ENCODE measurements around the gene SPATC1L. TPM values are rescaled to one million over a fixed set of nuclear protein-coding genes. Genes with fewer than 3 reads are reported as not detected.

The SPATC1L gene
- polyA plus RNA-seq, 3 donors = 3.3 to 6.7 (median 5.8) TPM

DNA sequence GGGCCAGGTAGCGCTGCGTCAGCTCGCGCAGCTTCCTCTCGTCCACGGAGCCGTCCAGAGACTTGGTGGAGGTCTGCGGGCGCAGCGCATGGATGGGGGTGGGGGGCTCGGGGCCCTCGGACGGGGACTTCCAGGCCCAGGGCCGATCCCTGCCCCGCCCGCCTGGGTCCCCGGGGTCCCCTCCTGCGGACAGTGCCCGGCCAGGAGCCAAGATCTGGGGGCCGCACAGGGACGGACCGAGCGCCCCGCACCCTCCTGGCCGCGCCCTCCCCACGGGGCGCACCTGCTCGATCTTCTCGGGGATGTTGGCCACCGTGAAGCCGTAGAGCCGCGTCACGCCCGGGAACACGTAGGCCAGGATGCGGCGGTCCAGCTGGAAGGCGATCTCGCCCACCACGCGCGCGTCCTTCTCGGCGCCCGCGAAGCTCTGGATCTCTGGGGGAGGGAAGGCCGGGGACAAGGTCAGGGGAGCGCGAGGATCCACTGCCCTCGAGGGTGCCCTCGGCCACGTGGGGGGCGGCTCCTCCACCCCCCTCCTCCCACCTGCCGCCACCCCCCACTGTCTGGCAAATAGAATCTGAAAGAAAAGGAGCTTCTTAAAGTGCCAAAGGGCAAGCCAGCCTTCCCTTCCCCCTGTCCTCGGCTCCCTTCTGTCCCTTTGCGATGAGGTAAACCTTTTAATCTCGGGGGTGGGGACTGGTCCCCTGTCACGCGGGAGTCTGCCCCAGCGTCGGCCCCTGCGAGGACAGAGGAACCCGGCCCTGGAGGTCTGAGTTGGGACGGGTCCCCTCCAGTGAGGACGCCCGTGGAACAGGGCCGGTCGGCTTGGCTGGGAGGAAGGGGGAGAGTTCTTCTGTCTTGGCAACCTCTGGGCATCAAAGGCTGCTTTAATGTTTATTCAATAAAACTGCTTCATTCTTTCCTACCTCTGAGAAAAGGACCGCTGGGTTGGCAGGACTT lies 22.3 kb downstream of the SPATC1L start:
- H3K27me3 ChIP-seq (ENCODE audit: control insufficient read depth in 2 of 2, insufficient read depth in 2 of 2, low read length in 2 of 2) = no peaks in the 10 kb centered on the region
- H3K27ac ChIP-seq (ENCODE audit: low read depth in 1 of 2, low read length in 2 of 2) = no peak overlapping the region
- peaks cover 0 to 12% of the 10 kb centered on the region in 2 donors for H3K9me3 ChIP-seq (replicated peaks in 1 of 2; ENCODE audit: control insufficient read depth in 1 of 2, insufficient read depth in 1 of 2, low read length in 2 of 2)
- Mint-ChIP-seq H3K4me1 (no peaks in the 10 kb centered on the region), H3K9me3 (peaks cover 1 to 12% (median 4%) of the 10 kb centered on the region in 7 donors), H3K36me3 (peaks cover 0 to 2% of the 10 kb centered on the region in 2 donors), H3K4me3 (peak overlapping the region in 1 of 2 donors; percentile 39), H3K27ac (no peak overlapping the region), H3K27me3 (ENCODE audit: low read depth in 3 of 3) (peaks cover 0 to 6% (median 2%) of the 10 kb centered on the region in 3 donors)
- 86% methylated on average over 58 of the region's 72 CpGs for WGBS (ENCODE audit: insufficient coverage)
- H3K4me1 ChIP-seq (ENCODE audit: control insufficient read depth in 1 of 2, insufficient read depth in 2 of 2, low read length in 2 of 2) = no peaks in the 10 kb centered on the region
- H4K20me1 ChIP-seq (ENCODE audit: insufficient read depth, low read length) = no peaks in the 10 kb centered on the region
- no peaks in the 10 kb centered on the region for H3K79me2 ChIP-seq (ENCODE audit: insufficient read depth, low read length)
- no peak overlapping the region for H3K9ac ChIP-seq (ENCODE audit: insufficient read depth, low read length, poor library complexity, severe bottlenecking)
- TF ChIP-seq, protein P1, sequence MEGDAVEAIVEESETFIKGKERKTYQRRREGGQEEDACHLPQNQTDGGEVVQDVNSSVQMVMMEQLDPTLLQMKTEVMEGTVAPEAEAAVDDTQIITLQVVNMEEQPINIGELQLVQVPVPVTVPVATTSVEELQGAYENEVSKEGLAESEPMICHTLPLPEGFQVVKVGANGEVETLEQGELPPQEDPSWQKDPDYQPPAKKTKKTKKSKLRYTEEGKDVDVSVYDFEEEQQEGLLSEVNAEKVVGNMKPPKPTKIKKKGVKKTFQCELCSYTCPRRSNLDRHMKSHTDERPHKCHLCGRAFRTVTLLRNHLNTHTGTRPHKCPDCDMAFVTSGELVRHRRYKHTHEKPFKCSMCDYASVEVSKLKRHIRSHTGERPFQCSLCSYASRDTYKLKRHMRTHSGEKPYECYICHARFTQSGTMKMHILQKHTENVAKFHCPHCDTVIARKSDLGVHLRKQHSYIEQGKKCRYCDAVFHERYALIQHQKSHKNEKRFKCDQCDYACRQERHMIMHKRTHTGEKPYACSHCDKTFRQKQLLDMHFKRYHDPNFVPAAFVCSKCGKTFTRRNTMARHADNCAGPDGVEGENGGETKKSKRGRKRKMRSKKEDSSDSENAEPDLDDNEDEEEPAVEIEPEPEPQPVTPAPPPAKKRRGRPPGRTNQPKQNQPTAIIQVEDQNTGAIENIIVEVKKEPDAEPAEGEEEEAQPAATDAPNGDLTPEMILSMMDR (IDR thresholded peaks at IDR 0.05) = no peak
- no peak overlapping the region for H2AFZ ChIP-seq (ENCODE audit: insufficient read depth, low read depth, low read length, poor library complexity, severe bottlenecking)
- intact Hi-C loops (cut with micrococcal nuclease) = no loop called here
- no peak overlapping the region for H3K4me3 ChIP-seq (replicated peaks in 1 of 3; ENCODE audit: low read depth in 2 of 3, low read length in 3 of 3)
- H3K4me2 ChIP-seq (replicated peaks; ENCODE audit: extremely low read depth, low read length, poor library complexity, severe bottlenecking) = no peak overlapping the region
- DNase-seq = no peak
- no peaks in the 10 kb centered on the region for H3K36me3 ChIP-seq (replicated peaks in 1 of 2; ENCODE audit: control insufficient read depth in 1 of 2, insufficient read depth in 2 of 2, low read length in 2 of 2)

DNA sequence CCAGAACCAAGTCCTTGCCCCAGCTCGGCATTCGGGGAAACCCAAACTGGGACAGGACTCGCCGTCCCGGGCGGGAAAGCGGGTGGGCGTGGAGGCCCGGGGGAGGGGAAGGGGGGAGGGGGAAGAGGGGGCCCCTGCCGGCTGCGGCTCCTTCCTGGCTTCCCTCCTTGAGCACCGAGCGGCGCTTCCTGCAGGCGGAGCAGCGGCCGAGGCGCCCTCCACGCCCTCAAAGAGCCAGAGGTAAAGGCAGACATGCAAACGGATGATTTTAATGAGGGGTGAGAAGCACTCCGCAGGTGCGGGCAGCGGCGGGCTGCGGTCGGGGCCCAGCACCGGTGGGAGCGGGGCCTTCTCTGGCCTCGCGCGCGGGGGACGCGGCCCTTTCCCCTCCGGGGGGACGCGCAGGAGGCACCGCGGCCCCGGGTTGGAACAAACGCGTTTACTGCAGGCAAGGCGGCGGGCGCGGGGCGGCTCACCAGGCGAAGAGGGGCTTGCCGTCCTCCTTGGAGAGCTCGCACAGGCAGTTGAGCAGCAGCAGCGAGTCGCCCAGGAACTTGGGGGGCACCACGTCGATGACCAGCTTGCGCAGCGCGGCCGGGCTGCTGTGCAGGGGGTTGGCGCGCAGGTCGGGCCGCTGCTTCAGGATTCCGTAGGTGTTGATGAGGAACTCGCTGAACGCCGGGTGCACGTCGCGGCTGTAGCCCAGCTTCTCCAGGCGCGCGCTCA lies 23.2 kb downstream of the SPATC1L start:
- intact Hi-C loops (cut with micrococcal nuclease) = no loop called here
- TF ChIP-seq, protein P1 (IDR thresholded peaks at IDR 0.05) = no peak
- H3K36me3 Mint-ChIP-seq = peaks cover 0 to 2% of the 10 kb centered on the region in 2 donors
- H3K4me3 Mint-ChIP-seq = no peak overlapping the region
- Histone ChIP-seq H3K9ac (ENCODE audit: insufficient read depth, low read length, poor library complexity, severe bottlenecking) (no peak overlapping the region), H2AFZ (ENCODE audit: insufficient read depth, low read depth, low read length, poor library complexity, severe bottlenecking) (no peak overlapping the region), H3K79me2 (ENCODE audit: insufficient read depth, low read length) (no peaks in the 10 kb centered on the region), H3K27me3 (ENCODE audit: control insufficient read depth in 2 of 2, insufficient read depth in 2 of 2, low read length in 2 of 2) (no peaks in the 10 kb centered on the region), H3K4me2 (replicated peaks; ENCODE audit: extremely low read depth, low read length, poor library complexity, severe bottlenecking) (no peak overlapping the region), H3K36me3 (replicated peaks in 1 of 2; ENCODE audit: control insufficient read depth in 1 of 2, insufficient read depth in 2 of 2, low read length in 2 of 2) (no peaks in the 10 kb centered on the region), H3K4me1 (ENCODE audit: control insufficient read depth in 1 of 2, insufficient read depth in 2 of 2, low read length in 2 of 2) (no peaks in the 10 kb centered on the region), H4K20me1 (ENCODE audit: insufficient read depth, low read length) (no peaks in the 10 kb centered on the region), H3K9me3 (replicated peaks in 1 of 2; ENCODE audit: control insufficient read depth in 1 of 2, insufficient read depth in 1 of 2, low read length in 2 of 2) (peaks cover 0 to 12% of the 10 kb centered on the region in 2 donors), H3K27ac (ENCODE audit: low read depth in 1 of 2, low read length in 2 of 2) (no peak overlapping the region), H3K4me3 (replicated peaks in 1 of 3; ENCODE audit: low read depth in 2 of 3, low read length in 3 of 3) (no peak overlapping the region)
- no peaks in the 10 kb centered on the region for H3K4me1 Mint-ChIP-seq
- peaks cover 1 to 12% (median 4%) of the 10 kb centered on the region in 7 donors for H3K9me3 Mint-ChIP-seq
- DNase-seq = no peak
- H3K27ac Mint-ChIP-seq = no peak overlapping the region
- 88% methylated on average over 59 of the region's 72 CpGs for WGBS (ENCODE audit: insufficient coverage)
- peaks cover 0 to 8% (median 2%) of the 10 kb centered on the region in 3 donors for H3K27me3 Mint-ChIP-seq (ENCODE audit: low read depth in 3 of 3)

Measured in CD14-positive monocyte (primary cell).